Astrocyte of the cerebellum (primary cell): ENCODE results near the gene GAST.
"Not testable (repeated sequence)": the region's sequence is repeated elsewhere in the genome, so short reads cannot be mapped to it uniquely, and the experiment has no call there.

ENCODE experiments used
- DNase-seq: peaks from one replicate; pipeline ENCODE4 v3.0.0-alpha.2; 2011; ENCODE audit warnings: low read depth
- H3K4me3 ChIP-seq: 2 replicates; pipeline ENCODE4 v1.5.1; 2011; ENCODE audit warnings: mild to moderate bottlenecking, low read depth, low read length, moderate library complexity
- in situ Hi-C: cut with HindIII; loops from 2 replicates; pipeline ENCODE4 v1.10.0; 2017; ENCODE audit warnings: low sequenced_read_pairs
- TF ChIP-seq, protein P1 (sequence below): IDR thresholded peaks from 2 replicates; pipeline ENCODE4 v1.5.1; 2012; ENCODE audit warnings: low read length, low read depth, moderate library complexity, mild to moderate bottlenecking; ENCODE audit errors: missing control alignments

The GAST gene

GRCh38 chr17:41683441-41684007 is 28.6 kb upstream of the GAST start:
- TF ChIP-seq, protein P1, sequence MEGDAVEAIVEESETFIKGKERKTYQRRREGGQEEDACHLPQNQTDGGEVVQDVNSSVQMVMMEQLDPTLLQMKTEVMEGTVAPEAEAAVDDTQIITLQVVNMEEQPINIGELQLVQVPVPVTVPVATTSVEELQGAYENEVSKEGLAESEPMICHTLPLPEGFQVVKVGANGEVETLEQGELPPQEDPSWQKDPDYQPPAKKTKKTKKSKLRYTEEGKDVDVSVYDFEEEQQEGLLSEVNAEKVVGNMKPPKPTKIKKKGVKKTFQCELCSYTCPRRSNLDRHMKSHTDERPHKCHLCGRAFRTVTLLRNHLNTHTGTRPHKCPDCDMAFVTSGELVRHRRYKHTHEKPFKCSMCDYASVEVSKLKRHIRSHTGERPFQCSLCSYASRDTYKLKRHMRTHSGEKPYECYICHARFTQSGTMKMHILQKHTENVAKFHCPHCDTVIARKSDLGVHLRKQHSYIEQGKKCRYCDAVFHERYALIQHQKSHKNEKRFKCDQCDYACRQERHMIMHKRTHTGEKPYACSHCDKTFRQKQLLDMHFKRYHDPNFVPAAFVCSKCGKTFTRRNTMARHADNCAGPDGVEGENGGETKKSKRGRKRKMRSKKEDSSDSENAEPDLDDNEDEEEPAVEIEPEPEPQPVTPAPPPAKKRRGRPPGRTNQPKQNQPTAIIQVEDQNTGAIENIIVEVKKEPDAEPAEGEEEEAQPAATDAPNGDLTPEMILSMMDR, result no peak
- in situ Hi-C loops, result no loop called here
- no peak overlapping the region for H3K4me3 ChIP-seq
- DNase-seq, result no peak

GRCh38 chr17:41684035-41684434 is 28.1 kb upstream of the GAST start:
- H3K4me3 ChIP-seq, result no peak overlapping the region
- TF ChIP-seq, protein P1, result no peak
- in situ Hi-C loops, result no loop called here
- no peak for DNase-seq

GRCh38 chr17:41685753-41686152 is 26.4 kb upstream of the GAST start:
- in situ Hi-C loops, DNase-seq, H3K4me3 ChIP-seq: not testable (repeated sequence)

- no peak for DNase-seq
- in situ Hi-C loops, result no loop called here
- TF ChIP-seq, protein P1, result no peak
- H3K4me3 ChIP-seq, result no peak overlapping the region
These were observed 25.9 kb upstream of the GAST start for GRCh38 chr17:41686281-41686680.

GRCh38 chr17:41687828-41688640 is 24.1 kb upstream of the GAST start:
- TF ChIP-seq, protein P1, result peak; percentile 9
- peak overlapping the region; percentile 98 for H3K4me3 ChIP-seq
- no peak for DNase-seq
- in situ Hi-C loops, result no loop called here

- in situ Hi-C loops, result no loop called here
- H3K4me3 ChIP-seq, result peak within 1 kb of the TSS; percentile 98
- TF ChIP-seq, protein P1, result no peak
- DNase-seq, result peak; percentile 99
These were observed 23.3 kb upstream of the GAST start, which contains the start of gene EIF1 for GRCh38 chr17:41688641-41689496. EIF1 (plus strand) TSS chr17:41688885; CDS start chr17:41689039, 154 bp downstream.
